ENCODE data around the gene MAN1C1. TPM values are rescaled to one million over a fixed set of nuclear protein-coding genes. Genes with fewer than 3 reads are reported as not detected.
A peak's percentile ranks its signal among the peaks of the same experiment; 100 is the strongest.

MAN1C1 gene
- total RNA-seq, 1 donor from 2014 or later: 0.63 TPM

DNA sequence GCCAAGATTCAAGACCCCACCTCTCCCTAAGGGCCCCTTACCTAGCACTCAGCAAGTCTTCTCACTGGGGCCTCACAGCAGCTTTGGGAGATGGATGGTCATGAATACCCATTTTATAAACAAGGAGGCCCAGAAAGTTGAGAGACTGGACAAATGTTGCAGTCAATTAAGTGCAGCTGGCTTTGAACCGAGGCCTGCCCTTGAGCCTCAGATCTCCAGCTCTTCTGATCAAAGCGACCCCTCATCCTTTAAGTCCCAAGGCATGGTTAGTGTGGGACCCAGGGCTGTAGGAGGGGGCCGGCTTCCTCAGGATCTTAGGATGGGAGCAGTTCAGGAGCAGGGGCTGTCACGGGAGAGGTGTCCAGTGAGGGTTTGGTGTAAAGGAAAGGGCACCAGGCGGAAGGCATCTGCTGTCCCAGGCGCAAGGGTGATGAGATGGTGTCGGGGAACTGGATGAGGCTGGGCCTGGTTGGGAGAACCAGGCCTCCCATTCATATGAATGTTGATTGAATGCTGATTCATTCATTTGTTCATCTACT is 198.0 kb downstream of the MAN1C1 start:
- H3K4me3 ChIP-seq (ENCODE audit: low read depth, low read length): no peak overlapping the region
- no peak for DNase-seq (ENCODE audit: low read depth)
- TF ChIP-seq, protein P1, sequence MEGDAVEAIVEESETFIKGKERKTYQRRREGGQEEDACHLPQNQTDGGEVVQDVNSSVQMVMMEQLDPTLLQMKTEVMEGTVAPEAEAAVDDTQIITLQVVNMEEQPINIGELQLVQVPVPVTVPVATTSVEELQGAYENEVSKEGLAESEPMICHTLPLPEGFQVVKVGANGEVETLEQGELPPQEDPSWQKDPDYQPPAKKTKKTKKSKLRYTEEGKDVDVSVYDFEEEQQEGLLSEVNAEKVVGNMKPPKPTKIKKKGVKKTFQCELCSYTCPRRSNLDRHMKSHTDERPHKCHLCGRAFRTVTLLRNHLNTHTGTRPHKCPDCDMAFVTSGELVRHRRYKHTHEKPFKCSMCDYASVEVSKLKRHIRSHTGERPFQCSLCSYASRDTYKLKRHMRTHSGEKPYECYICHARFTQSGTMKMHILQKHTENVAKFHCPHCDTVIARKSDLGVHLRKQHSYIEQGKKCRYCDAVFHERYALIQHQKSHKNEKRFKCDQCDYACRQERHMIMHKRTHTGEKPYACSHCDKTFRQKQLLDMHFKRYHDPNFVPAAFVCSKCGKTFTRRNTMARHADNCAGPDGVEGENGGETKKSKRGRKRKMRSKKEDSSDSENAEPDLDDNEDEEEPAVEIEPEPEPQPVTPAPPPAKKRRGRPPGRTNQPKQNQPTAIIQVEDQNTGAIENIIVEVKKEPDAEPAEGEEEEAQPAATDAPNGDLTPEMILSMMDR (conservative IDR thresholded peaks at IDR 0.05; ENCODE audit: low read depth, low read length): no peak

DNA sequence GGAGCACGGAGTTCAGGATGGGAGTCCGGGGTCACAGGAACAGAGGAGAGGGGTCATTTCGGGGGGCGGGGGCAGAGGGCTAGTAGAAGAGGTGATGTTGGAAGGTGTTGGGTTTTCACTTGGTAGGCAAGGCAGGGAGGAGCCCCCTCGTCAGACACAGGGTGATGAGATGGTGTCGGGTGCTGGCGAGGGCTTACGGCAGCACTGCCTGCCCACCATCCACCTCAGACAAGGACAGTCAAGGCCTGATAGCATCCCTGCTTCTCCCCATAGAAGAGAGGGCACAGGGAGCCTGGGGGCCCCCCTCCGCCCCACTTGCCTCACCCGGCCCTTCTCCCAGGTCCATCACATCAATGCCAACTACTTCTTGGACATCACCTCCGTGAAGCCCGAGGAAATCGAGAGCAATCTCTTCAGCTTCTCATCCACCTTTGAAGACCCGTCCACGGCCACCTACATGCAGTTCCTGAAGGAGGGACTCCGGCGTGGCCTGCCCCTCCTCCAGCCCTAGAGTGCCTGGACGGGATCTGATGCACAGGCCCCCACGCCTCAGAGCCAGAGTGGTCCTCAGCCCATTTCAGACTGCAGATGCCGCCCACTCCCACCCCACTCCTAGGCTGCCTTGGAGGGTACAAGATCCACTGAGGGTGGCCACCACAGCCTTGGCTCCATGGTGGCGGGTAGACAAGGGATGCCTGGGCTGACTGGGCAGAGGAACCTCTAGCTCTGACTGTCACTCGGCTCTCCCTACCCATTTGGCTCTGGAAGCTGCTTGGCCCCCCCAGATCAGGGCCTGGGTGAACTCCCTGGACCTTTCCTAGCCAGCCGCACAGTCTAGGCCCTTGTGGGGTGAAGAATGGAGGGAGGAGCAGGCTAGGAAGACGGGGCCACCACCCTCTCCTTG is 198.9 kb downstream of the MAN1C1 start:
- DNase-seq (ENCODE audit: low read depth): no peak
- H3K4me3 ChIP-seq (ENCODE audit: low read depth, low read length): no peak overlapping the region
- TF ChIP-seq, protein P1 (conservative IDR thresholded peaks at IDR 0.05; ENCODE audit: low read depth, low read length): no peak

DNA sequence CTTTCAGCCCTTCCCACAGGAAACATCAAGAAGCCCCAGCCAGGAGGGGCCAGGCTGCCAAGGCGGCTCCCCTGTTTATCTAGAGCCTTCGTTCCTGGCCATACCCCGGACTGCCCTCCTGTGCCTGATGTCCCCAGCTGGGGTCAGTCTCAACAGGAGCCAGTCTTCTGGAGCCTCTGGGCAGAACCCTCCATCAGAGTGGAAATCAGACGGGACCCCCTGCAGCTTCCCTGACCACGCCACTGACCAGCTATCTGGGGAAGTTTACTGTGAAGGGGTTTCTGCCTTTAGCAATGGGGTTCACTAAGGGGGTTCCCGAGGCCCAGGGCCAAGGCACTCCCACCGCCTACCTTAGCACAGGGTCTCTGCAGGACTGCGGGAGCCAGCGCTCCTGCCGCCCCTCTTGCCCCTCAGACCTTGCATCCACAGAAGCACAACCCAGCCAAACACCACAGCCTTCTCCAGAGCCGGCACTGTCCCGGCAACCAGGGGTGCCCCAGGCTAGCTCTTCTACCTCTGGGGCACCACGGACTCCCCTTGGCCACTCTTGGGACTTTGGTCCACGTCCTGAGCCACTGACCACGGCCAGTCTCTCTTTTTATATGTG is 199.6 kb downstream of the MAN1C1 start:
- no peak for DNase-seq (ENCODE audit: low read depth)
- no peak overlapping the region for H3K4me3 ChIP-seq (ENCODE audit: low read depth, low read length)
- TF ChIP-seq, protein P1 (conservative IDR thresholded peaks at IDR 0.05; ENCODE audit: low read depth, low read length): no peak

DNA sequence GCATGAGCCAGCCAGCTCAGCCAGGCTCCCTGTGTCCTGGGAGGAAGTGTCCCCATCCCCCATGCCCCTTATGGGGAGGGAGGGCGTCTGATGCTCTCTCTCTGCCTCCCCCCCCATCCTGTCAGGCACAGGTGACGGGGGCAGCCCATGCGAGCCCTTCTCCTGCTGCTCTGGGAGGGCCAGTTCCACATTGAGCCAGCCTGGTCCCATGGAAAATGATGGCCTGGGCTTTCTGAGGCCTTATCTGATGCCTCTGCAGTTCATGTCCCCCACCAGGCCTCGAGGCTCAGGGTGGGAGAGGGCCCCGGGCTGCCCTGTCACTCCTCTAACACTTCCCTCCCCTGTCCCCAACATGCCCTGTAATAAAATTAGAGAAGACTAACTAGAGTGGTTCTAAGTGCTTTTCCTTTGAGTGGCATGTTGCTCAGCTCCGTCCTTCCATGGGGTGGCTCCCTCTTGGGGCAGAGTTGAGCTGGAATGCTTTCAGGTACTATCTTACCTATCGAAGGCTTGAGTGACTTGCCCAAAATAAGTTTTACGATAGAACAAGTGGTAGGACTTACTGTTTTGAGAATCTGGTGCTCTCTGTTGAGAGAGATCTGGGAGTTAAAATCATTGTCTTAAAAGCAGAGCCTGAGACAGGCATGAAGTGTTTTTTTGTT is 201.4 kb downstream of the MAN1C1 start:
- DNase-seq (ENCODE audit: low read depth): no peak
- H3K4me3 ChIP-seq (ENCODE audit: low read depth, low read length): no peak overlapping the region
- TF ChIP-seq, protein P1 (conservative IDR thresholded peaks at IDR 0.05; ENCODE audit: low read depth, low read length): peak; percentile 46

DNA sequence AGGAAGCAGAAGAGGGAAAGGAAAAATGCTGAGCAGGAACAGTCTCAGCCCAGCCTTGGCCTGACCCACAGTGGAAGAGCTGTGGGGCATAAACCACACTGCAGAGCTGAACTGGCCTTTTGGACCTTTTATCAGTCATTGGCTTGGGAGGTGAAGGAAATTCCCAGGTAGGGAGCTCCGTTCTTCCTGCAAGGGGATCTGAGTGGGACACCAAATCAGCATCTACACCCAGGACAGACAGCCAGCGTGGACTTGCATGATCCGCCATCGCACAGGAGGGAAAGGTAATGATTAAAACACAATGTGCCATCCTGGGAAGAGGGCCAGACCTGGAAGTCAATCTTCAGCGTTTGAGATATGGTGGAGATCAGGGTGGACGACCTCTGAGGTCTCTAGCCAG is 202.0 kb downstream of the MAN1C1 start:
- DNase-seq (ENCODE audit: low read depth): no peak
- TF ChIP-seq, protein P1 (conservative IDR thresholded peaks at IDR 0.05; ENCODE audit: low read depth, low read length): no peak
- H3K4me3 ChIP-seq (ENCODE audit: low read depth, low read length): peak overlapping the region; percentile 94

DNA sequence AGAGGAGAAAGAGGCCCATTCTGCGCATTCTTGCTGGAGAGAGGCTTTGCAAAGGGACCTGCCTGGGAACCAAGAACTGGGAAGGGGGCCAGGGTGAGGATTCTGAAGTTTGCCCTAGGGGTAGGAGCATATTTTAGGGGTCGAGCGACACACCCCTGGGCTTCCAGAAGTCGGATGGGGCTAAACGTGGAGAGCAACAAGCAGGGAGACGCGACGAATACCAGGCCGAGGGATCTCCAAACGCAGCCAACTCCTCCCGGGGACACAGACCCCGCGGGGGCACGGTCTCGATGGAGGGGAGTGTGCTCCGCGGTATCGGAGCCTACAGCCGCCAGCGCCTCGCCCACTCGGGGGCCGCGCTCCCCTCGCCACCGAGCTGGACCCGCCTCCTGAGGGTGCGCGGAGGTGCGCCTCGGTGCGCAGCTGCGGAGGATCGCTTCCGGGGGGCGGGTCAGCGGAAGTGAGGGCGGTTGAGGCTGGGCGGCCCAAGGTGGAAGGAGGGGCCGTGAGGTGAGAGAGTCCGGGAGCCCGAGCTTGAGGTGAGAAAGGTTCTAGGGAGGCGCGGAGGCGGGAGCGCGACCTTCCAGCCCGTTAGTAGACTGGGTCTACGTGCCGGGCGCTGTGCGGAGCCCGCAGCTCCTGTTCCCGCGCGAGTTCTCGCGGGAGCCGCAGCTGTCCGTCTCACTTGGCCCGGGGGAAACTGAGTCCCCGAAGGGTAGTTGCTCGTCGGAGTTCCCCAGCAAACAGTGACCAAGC is 203.1 kb downstream of the MAN1C1 start, which contains the start of gene MTFR1L:
Gene MTFR1L, plus strand, starts transcription at position 464 of the 756 bp plus-strand sequence. CDS start 3,151 bp downstream, outside the sequence.
- DNase-seq (ENCODE audit: low read depth): no peak

More for the DNA sequence above, 203.1 kb downstream of the MAN1C1 start, which contains the start of gene MTFR1L:
- peak within 1 kb of the TSS; percentile 94 for H3K4me3 ChIP-seq (ENCODE audit: low read depth, low read length)
- TF ChIP-seq, protein P1 (conservative IDR thresholded peaks at IDR 0.05; ENCODE audit: low read depth, low read length): no peak

Data from epithelial cell of proximal tubule (primary cell).